Suprapubic skin (tissue), 4 donors: ENCODE measurements around the gene GPRC5C. TPM values are rescaled to one million over a fixed set of nuclear protein-coding genes. Genes with fewer than 3 reads are reported as not detected.
A peak's percentile ranks its signal among the peaks of the same experiment; 100 is the strongest.

Experiments used
- DNase-seq, 2 donors: peaks; one replicate each; pipeline ENCODE4 v3.0.0-alpha.2; 2019; ENCODE audit warnings: low spot score in 2 of 2
- H3K27ac ChIP-seq: fragments of 200-600 bp; sonication (generic); one replicate; pipeline ENCODE4 v1.5.1; 2019
- H3K27me3 ChIP-seq: fragments of 200-600 bp; sonication (generic); one replicate; pipeline ENCODE4 v1.5.1; 2019
- H3K36me3 ChIP-seq: fragments of 200-600 bp; sonication (generic); one replicate; pipeline ENCODE4 v1.5.1; 2019
- H3K4me1 ChIP-seq: fragments of 200-600 bp; sonication (generic); one replicate; pipeline ENCODE4 v1.5.1; 2019
- H3K4me3 ChIP-seq: fragments of 200-600 bp; sonication (generic); one replicate; pipeline ENCODE4 v1.5.1; 2019; ENCODE audit warnings: mild to moderate bottlenecking
- H3K9me3 ChIP-seq: fragments of 200-600 bp; sonication (generic); one replicate; pipeline ENCODE4 v1.5.1; 2019
- CTCF ChIP-seq, 2 donors: fragments of 200-600 bp in 1 of 2; fragments of 450-650 bp in 1 of 2; sonication (generic) in 1 of 2; IDR thresholded peaks; one replicate each; pipeline ENCODE4 v1.5.1; 2016 to 2019; ENCODE audit warnings: antibody characterized with exemption in 2 of 2, mild to moderate bottlenecking in 1 of 2, moderate library complexity in 1 of 2
- EP300 ChIP-seq: sonication (generic); formaldehyde crosslinking; IDR thresholded peaks from one replicate; pipeline ENCODE4 v1.6.1; 2017; ENCODE audit warnings: antibody characterized with exemption
- POLR2A ChIP-seq, 2 donors: fragments of 450-650 bp; IDR thresholded peaks; one replicate each; pipeline ENCODE4 v1.6.1; 2017; ENCODE audit warnings: antibody characterized with exemption in 2 of 2, mild to moderate bottlenecking in 2 of 2, moderate library complexity in 2 of 2
- POLR2AphosphoS5 ChIP-seq, 3 donors: sonication (generic); formaldehyde crosslinking; IDR thresholded peaks; one replicate each; pipeline ENCODE4 v1.6.1; 2017; ENCODE audit warnings: antibody characterized with exemption in 3 of 3
- WGBS: methylation state at CpG from one replicate; pipeline ENCODE4 v1.1.5; 2018; 5-methylcytosine and 5-hydroxymethylcytosine counted together
- total RNA-seq, 4 donors: library from RNA; depleted of rRNA; stranded (reverse); fragments of >200 nt; gene quantifications; one replicate each; pipeline ENCODE4 v1.1.0, GENCODE V29; 2016

The GPRC5C gene
- total RNA-seq, 4 donors from 2014 or later: 72.0 to 106 (median 91.5) TPM

GRCh38 chr17:74446551-74447500, 14.9 kb downstream of the GPRC5C start:
- Histone ChIP-seq H3K4me1 (peaks cover 47% of the 10 kb centered on the region), H3K36me3 (no peaks in the 10 kb centered on the region), H3K9me3 (no peaks in the 10 kb centered on the region), H3K4me3 (no peak overlapping the region), H3K27me3 (no peaks in the 10 kb centered on the region), H3K27ac (peak overlapping the region; percentile 28)
- no peak for TF ChIP-seq CTCF (IDR thresholded peaks at IDR 0.05)
- no peak for DNase-seq
- 42% methylated on average over 21 of the region's 31 CpGs for WGBS

- no peak for DNase-seq
- WGBS: 86% methylated on average over 11 of the region's 11 CpGs
- no peak for TF ChIP-seq EP300
- TF ChIP-seq CTCF (IDR thresholded peaks at IDR 0.05): no peak
- TF ChIP-seq POLR2A (IDR thresholded peaks at IDR 0.05): no peak
- TF ChIP-seq POLR2AphosphoS5 (IDR thresholded peaks at IDR 0.05): no peak
- Histone ChIP-seq H3K36me3 (no peaks in the 10 kb centered on the region), H3K4me1 (peaks cover 48% of the 10 kb centered on the region), H3K4me3 (no peak overlapping the region), H3K27me3 (no peaks in the 10 kb centered on the region), H3K27ac (no peak overlapping the region), H3K9me3 (no peaks in the 10 kb centered on the region)
Observed at GRCh38 chr17:74447628-74448159, 15.8 kb downstream of the GPRC5C start.

- Histone ChIP-seq H3K4me3 (no peak overlapping the region), H3K27ac (peak overlapping the region; percentile 49), H3K36me3 (no peaks in the 10 kb centered on the region), H3K27me3 (no peaks in the 10 kb centered on the region), H3K4me1 (peaks cover 48% of the 10 kb centered on the region), H3K9me3 (no peaks in the 10 kb centered on the region)
- peak in 1 of 2 donors; percentile 65 for DNase-seq
- 78% methylated on average over 8 of the region's 8 CpGs for WGBS
- TF ChIP-seq POLR2AphosphoS5 (IDR thresholded peaks at IDR 0.05) (no peak), CTCF (IDR thresholded peaks at IDR 0.05) (no peak), POLR2A (IDR thresholded peaks at IDR 0.05) (no peak)
Observed at GRCh38 chr17:74448756-74449155, 16.9 kb downstream of the GPRC5C start.

GRCh38 chr17:74449306-74449705, 17.4 kb downstream of the GPRC5C start:
- Histone ChIP-seq H3K9me3 (no peaks in the 10 kb centered on the region), H3K27ac (peak overlapping the region; percentile 49), H3K4me3 (no peak overlapping the region), H3K4me1 (peaks cover 48% of the 10 kb centered on the region), H3K36me3 (no peaks in the 10 kb centered on the region), H3K27me3 (no peaks in the 10 kb centered on the region)
- DNase-seq: peak in 1 of 2 donors; percentile 76
- 88% methylated on average over 10 of the region's 11 CpGs for WGBS
- TF ChIP-seq CTCF (IDR thresholded peaks at IDR 0.05): no peak
- no peak for TF ChIP-seq POLR2A (IDR thresholded peaks at IDR 0.05)
- no peak for TF ChIP-seq POLR2AphosphoS5 (IDR thresholded peaks at IDR 0.05)
- no peak for TF ChIP-seq EP300

- H3K4me1 ChIP-seq: peaks cover 48% of the 10 kb centered on the region
- H3K27ac ChIP-seq: peak overlapping the region; percentile 49
- H3K27me3 ChIP-seq: no peaks in the 10 kb centered on the region
- DNase-seq: peak in 1 of 2 donors; percentile 71
- no peak overlapping the region for H3K4me3 ChIP-seq
- TF ChIP-seq CTCF (IDR thresholded peaks at IDR 0.05): no peak
- TF ChIP-seq POLR2AphosphoS5 (IDR thresholded peaks at IDR 0.05): no peak
- no peak for TF ChIP-seq POLR2A (IDR thresholded peaks at IDR 0.05)
- no peak for TF ChIP-seq EP300
- H3K36me3 ChIP-seq: no peaks in the 10 kb centered on the region
- H3K9me3 ChIP-seq: no peaks in the 10 kb centered on the region
- 100% methylated on average over 2 of the region's 5 CpGs for WGBS
Observed at GRCh38 chr17:74449773-74450172, 17.9 kb downstream of the GPRC5C start.
